GM21367 (cell line): ENCODE results near the gene HOMER2.
"Not testable (repeated sequence)": the region's sequence is repeated elsewhere in the genome, so short reads cannot be mapped to it uniquely, and the experiment has no call there.

ENCODE experiments used
- ATAC-seq: cut with Tn5 transposase; IDR thresholded peaks from one replicate; pipeline ENCODE4 v1.9.1; 2021; ENCODE audit not compliant: unreplicated experiment

Gene HOMER2

GRCh38 chr15:82966671-82967071 is 14.2 kb upstream of the HOMER2 start:
- peak; percentile 78 for ATAC-seq

DNA sequence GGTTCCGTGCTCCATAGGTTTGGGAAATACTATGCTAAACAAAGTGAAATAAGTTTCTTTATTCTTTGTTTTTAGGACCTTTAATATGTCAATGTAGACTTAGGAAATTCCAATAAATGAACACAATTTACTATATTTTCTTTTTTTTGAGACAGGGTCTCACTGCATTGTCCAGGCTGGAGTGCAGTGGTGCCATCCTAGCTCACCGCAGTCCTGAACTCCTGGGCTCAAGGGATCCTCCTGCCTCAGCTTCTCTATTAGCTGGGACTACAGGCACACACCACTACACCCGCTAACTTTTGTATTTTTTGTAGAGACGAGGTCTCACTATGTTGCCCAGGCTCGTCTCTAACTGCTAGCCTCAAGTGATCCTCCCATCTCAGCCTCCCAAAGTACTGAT is 12.4 kb upstream of the HOMER2 start:
- ATAC-seq: no peak

- no peak for ATAC-seq
These were observed 11.2 kb upstream of the HOMER2 start for GRCh38 chr15:82963471-82964341.

- no peak for ATAC-seq
These were observed 8.2 kb upstream of the HOMER2 start for GRCh38 chr15:82960766-82961165.

- ATAC-seq: no peak
These were observed 6.9 kb upstream of the HOMER2 start for GRCh38 chr15:82959423-82959822.

GRCh38 chr15:82958638-82959037 is 6.1 kb upstream of the HOMER2 start:
- ATAC-seq: no peak

DNA sequence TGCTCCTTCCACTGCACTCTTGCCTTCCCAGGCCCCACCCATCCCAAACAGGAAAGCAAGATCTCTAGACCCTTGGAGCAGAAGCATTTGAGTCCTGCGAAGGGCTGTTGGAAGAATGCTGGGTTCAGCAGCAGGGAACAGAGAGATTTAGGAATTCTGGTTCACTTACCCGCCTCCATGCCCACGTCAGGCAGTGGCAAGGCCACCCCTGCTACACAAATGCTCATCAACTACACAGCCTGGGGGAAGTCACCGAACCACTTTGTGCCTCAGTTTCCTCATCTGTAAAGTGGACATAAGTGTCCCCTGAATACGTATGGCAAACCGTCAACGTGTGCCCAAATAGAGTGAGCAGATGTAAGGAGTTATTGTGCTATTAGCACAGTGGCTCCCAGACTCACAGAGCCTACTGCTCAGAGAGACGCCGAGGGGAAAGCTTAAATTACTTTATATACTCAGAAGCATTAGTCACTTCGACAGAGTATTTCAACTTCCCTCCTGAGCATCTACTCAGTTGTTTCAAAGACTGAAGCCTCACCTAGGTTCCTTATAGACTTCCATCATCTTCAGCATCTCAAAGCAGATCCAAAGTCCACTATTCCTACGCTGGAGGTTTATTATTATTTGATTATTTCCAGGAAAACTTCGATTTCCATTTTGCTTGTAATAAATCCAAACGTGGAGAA is 905 bp downstream of the HOMER2 start:
- ATAC-seq: no peak

GRCh38 chr15:82950746-82951370 is 1.7 kb downstream of the HOMER2 start:
- peak; percentile 48 for ATAC-seq

DNA sequence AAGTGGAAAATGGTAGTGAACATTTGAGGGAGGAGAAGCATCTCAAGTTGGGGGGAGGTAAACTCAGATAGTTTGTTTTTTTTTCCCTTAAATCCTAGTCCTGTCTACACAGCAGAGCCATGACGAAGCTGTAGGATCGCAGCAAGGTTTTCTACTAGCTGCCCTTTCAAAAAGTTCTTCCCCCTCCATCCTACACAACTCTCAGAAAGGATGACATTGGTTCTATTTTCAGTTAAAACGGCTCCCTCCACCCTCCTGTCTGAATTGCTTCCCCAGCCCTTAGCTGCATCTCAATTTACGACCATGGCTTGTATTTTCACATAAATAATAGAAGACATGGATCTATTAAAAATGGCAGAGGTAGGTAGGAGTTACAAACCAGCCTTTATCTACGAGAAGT is 2.2 kb downstream of the HOMER2 start:
- peak; percentile 14 for ATAC-seq

DNA sequence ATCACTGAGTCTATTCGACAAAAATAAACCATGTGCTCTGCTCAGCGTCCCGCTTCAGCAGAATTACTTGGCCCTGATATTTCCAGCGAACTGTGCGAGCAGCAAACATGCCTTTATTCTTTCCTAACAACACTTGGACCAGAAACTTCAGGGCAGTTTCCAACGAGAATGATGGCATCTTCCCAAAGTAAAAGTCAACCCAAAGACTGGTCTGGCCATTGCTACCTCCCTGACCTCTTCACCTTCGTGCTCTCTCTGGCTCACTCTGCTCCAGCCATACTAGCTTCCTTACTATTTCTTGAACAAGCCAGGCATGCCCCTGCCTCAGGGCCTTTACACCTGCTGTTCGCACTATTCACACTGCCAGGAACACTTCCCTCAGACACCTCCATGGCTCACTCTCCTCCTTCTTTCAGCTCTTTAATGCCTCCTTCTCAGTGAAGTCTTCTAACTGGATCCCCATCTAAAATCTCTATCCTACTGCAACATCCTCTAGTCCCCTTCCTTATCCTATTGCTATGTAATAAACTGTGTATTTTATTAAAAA is 6.3 kb downstream of the HOMER2 start:
- ATAC-seq: no peak

DNA sequence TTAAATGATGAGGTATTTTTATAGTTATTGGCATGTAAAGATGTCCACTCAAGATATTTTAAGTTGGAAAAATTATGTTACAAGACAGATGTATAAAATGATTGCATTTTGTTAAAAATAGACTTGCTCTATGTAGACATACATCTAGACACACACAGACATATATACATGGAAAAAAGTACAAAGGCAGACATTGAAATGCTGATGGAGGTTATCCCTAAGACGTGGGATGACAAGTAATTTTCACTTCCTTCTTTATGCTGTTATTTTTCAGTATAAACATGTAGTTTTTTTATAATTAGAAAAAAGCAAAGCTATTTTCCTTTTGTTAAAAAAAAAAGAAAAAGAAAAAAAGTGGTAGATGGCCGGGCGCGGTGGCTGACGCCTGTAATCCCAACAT is 7.2 kb downstream of the HOMER2 start:
- no peak for ATAC-seq

DNA sequence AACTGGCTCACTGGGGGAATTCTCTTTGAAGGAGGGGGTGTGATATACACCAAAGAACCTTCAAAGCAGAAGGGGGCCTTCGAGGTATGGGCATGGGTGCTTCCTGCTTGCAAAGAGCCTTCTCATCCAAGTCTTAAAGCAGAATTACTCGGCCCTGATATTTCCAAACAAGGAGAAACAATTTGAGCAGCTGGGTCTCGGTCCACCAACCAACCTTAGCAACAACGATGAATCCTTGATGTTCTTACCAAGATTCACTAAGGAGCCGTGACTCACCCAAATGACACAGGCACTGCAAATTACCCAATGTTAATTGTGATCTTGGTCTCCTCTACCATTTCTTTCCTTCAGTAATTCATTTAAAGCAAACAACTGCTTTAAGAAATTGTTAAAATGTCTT is 7.7 kb downstream of the HOMER2 start:
- ATAC-seq: no peak

DNA sequence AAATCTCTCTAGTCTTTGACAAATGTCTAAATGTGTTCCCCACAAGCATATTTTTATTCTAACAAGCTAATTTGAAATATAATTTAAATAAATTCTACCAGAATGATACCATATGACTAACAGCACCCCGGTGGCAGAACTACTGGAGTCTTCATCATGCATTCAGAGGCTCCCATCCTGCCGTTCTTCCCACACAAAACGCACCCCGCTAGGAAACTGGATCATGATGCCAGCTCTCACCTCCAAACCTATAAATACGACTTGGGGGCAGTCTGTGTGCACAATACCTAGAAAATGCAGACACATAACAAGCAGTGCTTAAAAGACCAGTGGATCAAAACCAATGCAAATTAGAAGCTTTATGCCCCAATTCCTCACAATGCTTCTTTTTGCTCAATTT is 8.5 kb downstream of the HOMER2 start:
- ATAC-seq: no peak

- no peak for ATAC-seq
These were observed 9.3 kb downstream of the HOMER2 start for GRCh38 chr15:82943176-82943575.

DNA sequence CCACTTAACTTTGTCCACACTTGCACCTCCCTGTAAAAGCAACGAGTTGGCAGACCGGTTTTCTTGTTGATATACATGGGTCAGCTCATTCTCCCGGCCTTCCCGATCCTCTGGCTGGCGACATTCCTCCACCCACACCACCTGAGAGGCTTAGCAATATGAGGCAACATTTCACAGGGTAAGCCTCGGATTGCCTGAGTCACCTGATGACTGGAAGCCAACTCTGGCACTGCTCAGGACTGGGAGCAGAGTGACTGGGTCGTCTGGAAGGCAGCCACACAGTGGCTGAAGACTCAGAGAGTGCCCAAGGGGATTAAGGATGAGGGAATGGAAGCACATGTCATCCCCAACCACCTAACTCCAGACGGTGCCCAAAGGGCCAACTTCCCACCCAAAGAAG is 9.8 kb downstream of the HOMER2 start:
- ATAC-seq: no peak

DNA sequence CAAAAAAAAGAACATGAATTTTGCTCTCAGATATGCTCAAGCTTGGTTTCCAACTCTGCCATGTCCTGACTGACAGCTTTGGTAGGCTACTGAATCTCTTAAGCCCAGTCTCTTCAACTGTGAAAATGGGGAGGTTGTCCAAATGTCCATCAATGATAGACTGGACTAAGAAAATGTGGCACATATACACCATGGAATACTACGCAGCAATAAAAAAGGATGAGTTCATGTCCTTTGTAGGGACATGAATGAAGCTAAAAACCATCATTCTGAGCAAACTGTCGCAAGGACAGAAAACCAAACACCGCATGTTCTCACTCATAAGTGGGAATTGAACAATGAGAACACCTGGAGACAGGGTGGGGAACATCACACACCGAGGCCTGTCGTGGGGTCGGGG is 12.8 kb downstream of the HOMER2 start:
- ATAC-seq: not testable (repeated sequence)

GRCh38 chr15:82937712-82938058 is 14.8 kb downstream of the HOMER2 start:
- ATAC-seq: no peak

DNA sequence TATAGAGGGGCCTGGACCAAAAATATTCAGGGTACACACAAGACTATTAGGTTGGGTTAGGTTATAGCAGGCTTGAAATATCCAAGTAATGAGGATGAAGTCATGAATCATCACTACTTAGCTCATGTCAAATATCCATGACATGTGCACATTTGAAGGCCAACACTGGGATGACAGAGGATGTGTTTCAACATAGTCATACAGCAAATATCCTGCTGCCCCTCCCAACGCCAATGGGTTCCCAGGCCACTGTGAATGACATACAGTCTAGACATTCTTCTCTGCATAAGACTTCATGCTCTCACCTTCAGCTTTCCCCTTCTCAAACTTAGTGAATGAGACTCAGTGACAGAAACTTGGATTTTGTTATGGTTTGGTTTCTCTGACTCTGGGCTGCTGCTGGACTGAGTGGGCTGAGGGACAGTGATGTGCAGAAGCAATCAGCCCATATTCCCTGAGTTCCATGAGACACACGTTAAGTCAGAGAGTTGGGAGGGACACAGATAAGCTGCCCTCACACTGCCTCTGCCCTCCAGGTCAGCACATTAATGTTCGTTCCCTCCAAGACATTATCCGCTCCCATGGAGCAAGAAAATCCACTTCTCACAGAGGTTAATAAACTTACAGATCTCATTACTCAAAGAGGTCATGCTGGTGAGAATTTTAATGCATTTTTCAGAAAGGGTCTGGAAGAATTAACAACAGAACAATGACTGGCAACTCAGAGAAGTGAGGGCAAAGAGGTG is 15.4 kb downstream of the HOMER2 start:
- no peak for ATAC-seq

DNA sequence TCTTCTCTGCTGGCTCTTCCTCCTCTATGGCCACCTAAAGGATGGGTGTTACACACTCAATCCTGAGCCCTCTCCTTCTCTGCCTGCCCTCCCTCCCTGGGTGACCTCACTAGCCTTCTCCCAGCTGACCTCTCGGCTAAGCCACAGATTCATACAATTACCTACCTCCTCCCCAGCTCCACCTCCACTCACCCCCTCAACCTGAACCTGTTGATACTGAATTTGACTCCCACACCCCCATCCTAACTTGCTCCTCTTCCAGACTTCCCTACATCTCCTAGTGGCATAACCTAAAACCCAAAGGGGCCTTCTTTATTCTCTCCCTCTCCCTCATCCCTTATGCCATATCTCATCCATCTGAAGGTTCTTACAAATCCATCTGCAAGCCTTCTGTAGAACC is 17.1 kb downstream of the HOMER2 start:
- no peak for ATAC-seq

DNA sequence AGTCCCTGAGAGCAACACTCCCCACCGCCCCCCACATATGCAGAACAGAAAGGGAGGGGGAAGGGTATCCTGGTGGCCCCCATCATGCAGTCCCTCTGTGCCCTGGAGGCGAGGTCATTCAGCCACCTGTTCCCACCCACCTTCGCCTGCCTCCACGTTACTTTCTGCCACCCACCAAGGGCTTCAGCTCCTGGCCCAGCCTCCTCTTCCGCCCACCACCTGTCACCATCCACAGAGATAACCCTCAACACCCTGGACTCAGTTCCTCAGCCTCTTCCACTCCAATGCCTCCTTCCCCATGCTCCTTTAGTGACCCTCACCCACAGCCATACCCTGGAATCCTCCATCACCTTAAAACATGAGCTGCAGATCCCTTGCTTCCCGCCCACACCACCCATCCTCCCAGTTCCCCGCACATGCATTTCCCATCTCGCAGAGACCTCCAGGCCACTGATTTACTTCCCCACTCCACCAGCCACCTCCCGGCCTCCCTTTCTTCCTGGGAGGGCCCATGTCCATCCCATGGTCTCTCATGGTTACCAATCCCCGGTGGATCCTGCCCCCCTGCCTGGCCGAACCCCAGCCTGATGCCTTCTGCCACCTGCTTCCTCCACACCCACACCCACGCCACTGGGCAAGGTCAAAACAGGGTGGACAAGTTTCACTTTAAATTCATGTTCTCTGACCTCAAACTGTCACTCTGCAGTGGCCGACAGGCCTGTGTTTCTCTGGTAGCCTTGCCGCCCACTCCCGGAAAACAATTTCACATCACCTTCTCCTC is 18.2 kb downstream of the HOMER2 start:
- ATAC-seq: no peak
